GM23338 (cell line): Measurements from ENCODE around the gene FBXO11. TPM values are rescaled to one million over a fixed set of nuclear protein-coding genes. Genes with fewer than 3 reads are reported as not detected.

Experiments
- ATAC-seq: fragments of 200-7000 bp; cut with Tn5 transposase; 3 replicates; pipeline ENCODE4 v1.9.1; 2020
- DNase-seq: peaks from one replicate; pipeline ENCODE4 v3.0.0-alpha.2; 2015; ENCODE audit warnings: low spot score
- H2AFZ ChIP-seq: fragments of 200-600 bp; sonication (generic); 2 replicates; pipeline ENCODE4 v1.8.0; 2016; ENCODE audit warnings: antibody characterized with exemption, mild to moderate bottlenecking, moderate library complexity
- H3F3A ChIP-seq: fragments of 200-600 bp; sonication (generic); replicated peaks from 2 replicates; pipeline ENCODE4 v1.8.0; 2017; ENCODE audit warnings: antibody characterized with exemption, mixed run types, low read depth
- H3K27ac ChIP-seq: fragments of 200-600 bp; sonication (generic); 2 replicates; pipeline ENCODE4 v1.6.1; 2016; ENCODE audit warnings: low read depth
- H3K27me3 ChIP-seq: fragments of 200-600 bp; sonication (generic); 2 replicates; pipeline ENCODE4 v1.8.0; 2016; ENCODE audit warnings: mild to moderate bottlenecking, mixed run types, moderate library complexity; ENCODE audit not compliant: insufficient read depth
- H3K36me3 ChIP-seq: fragments of 200-600 bp; sonication (generic); 2 replicates; pipeline ENCODE4 v1.8.0; 2016; ENCODE audit warnings: mild to moderate bottlenecking; ENCODE audit not compliant: insufficient read depth
- H3K4me1 ChIP-seq: fragments of 200-600 bp; sonication (generic); 2 replicates; pipeline ENCODE4 v1.8.0; 2016; ENCODE audit warnings: mild to moderate bottlenecking, moderate library complexity; ENCODE audit not compliant: insufficient read depth
- H3K4me2 ChIP-seq: fragments of 200-600 bp; sonication (generic); 2 replicates; pipeline ENCODE4 v1.7.1; 2017; ENCODE audit warnings: mixed run types
- H3K4me3 ChIP-seq: fragments of 200-600 bp; sonication (generic); 2 replicates; pipeline ENCODE4 v1.6.1; 2016; ENCODE audit warnings: mixed run types
- H3K79me2 ChIP-seq: fragments of 200-600 bp; sonication (generic); replicated peaks from 2 replicates; pipeline ENCODE4 v1.8.0; 2017; ENCODE audit warnings: mild to moderate bottlenecking; ENCODE audit not compliant: insufficient read depth
- H3K9me2 ChIP-seq: fragments of 200-600 bp; sonication (generic); 2 replicates; pipeline ENCODE4 v1.8.0; 2017; ENCODE audit not compliant: insufficient read depth
- H4K20me1 ChIP-seq: fragments of 200-600 bp; sonication (generic); replicated peaks from 2 replicates; pipeline ENCODE4 v1.8.0; 2017; ENCODE audit warnings: mild to moderate bottlenecking; ENCODE audit not compliant: insufficient read depth
- H3K27ac Mint-ChIP-seq: 2 replicates; pipeline ENCODE4 v1.8.0; 2020; ENCODE audit warnings: inconsistent platforms, mild to moderate bottlenecking, moderate library complexity, mixed read lengths
- H3K27me3 Mint-ChIP-seq: 3 replicates; pipeline ENCODE4 v1.8.0; 2022; ENCODE audit warnings: low read depth, mild to moderate bottlenecking, moderate library complexity, mixed read lengths, inconsistent platforms; ENCODE audit not compliant: insufficient read depth, poor library complexity
- H3K36me3 Mint-ChIP-seq: 3 replicates; pipeline ENCODE4 v1.8.0; 2021; ENCODE audit warnings: low read depth, mild to moderate bottlenecking, inconsistent platforms, moderate library complexity, mixed read lengths
- H3K4me1 Mint-ChIP-seq: 3 replicates; pipeline ENCODE4 v1.8.0; 2020; ENCODE audit warnings: mild to moderate bottlenecking, inconsistent platforms, mixed read lengths
- H3K4me3 Mint-ChIP-seq: 3 replicates; pipeline ENCODE4 v1.8.0; 2021; ENCODE audit warnings: moderate library complexity, mild to moderate bottlenecking, inconsistent platforms, mixed read lengths
- H3K9me3 Mint-ChIP-seq: 3 replicates; pipeline ENCODE4 v1.8.0; 2020; ENCODE audit warnings: moderate library complexity, mild to moderate bottlenecking, inconsistent platforms, mixed read lengths
- ETS1 ChIP-seq: IDR thresholded peaks from 2 replicates; pipeline ENCODE4 v1.6.1; 2016; ENCODE audit warnings: antibody characterized with exemption
- EZH2 ChIP-seq: fragments of 200-600 bp; sonication (generic); IDR thresholded peaks from one replicate; pipeline ENCODE4 v1.8.0; 2017; ENCODE audit warnings: antibody characterized with exemption, mild to moderate bottlenecking, low read depth; ENCODE audit not compliant: unreplicated experiment
- EZH2phosphoT487 ChIP-seq: fragments of 200-600 bp; sonication (generic); IDR thresholded peaks from one replicate; pipeline ENCODE4 v1.8.1; 2018; ENCODE audit warnings: antibody characterized with exemption; ENCODE audit not compliant: unreplicated experiment
- JUNB ChIP-seq: IDR thresholded peaks from one replicate; pipeline ENCODE4 v1.6.1; 2016; ENCODE audit warnings: antibody characterized with exemption; ENCODE audit not compliant: unreplicated experiment
- NANOG ChIP-seq: IDR thresholded peaks from 2 replicates; pipeline ENCODE4 v1.6.1; 2016; ENCODE audit warnings: antibody characterized with exemption, borderline replicate concordance
- POLR2AphosphoS5 ChIP-seq: IDR thresholded peaks from 2 replicates; pipeline ENCODE4 v1.6.1; 2016; ENCODE audit warnings: antibody characterized with exemption, low read depth
- REST ChIP-seq: IDR thresholded peaks from one replicate; pipeline ENCODE4 v1.6.1; 2018; ENCODE audit warnings: antibody characterized with exemption; ENCODE audit not compliant: unreplicated experiment
- STAT1 ChIP-seq: IDR thresholded peaks from one replicate; pipeline ENCODE4 v1.6.1; 2016; ENCODE audit warnings: antibody characterized with exemption; ENCODE audit not compliant: unreplicated experiment
- ZNF462 ChIP-seq: fragments of 250-450 bp; sonication (Bioruptor Pico); IDR thresholded peaks from 2 replicates; pipeline ENCODE4 v1.5.0; 2020; ENCODE audit warnings: mild to moderate bottlenecking, moderate library complexity
- polyA plus RNA-seq: library from polyadenylated mRNA; unstranded; fragments of >200 nt; fragmentation: Nextera tagmentation; extraction: Ambion mirVana; gene quantifications from 2 replicates; pipeline ENCODE4 v1.2.1, GENCODE V29; 2016
- total RNA-seq: library from RNA; depleted of rRNA; stranded (reverse); fragments of >200 nt; shearing (Covaris generic); gene quantifications from 2 replicates; pipeline ENCODE4 v1.2.3, GENCODE V29; 2014

FBXO11 gene
- total and polyA plus RNA-seq, 2 experiments from 2014 or later, result 21.5 to 52.7 TPM

GRCh38 chr2:47771211-47771610 lies 135.1 kb downstream of the FBXO11 start:
- no peak overlapping the region for H3K4me3 ChIP-seq
- no peaks in the 10 kb centered on the region for H4K20me1 ChIP-seq
- peaks cover 5% of the 10 kb centered on the region; the same call in 1 of the 2 replicates for H3K4me1 ChIP-seq
- ATAC-seq, result no peak
- no peak overlapping the region for H3K27ac Mint-ChIP-seq
- no peaks in the 10 kb centered on the region for H3K79me2 ChIP-seq
- H3K27ac ChIP-seq, result no peak overlapping the region
- no peaks in the 10 kb centered on the region for H3K9me2 ChIP-seq
- DNase-seq, result no peak
- no peaks in the 10 kb centered on the region for H3K27me3 ChIP-seq
- H2AFZ ChIP-seq, result no peak overlapping the region
- no peak overlapping the region for H3K4me3 Mint-ChIP-seq
- H3K36me3 Mint-ChIP-seq, result peaks cover 4% of the 10 kb centered on the region; the same call in 1 of the 3 replicates
- no peaks in the 10 kb centered on the region for H3F3A ChIP-seq
- peaks cover 12% of the 10 kb centered on the region for H3K4me1 Mint-ChIP-seq
- TF ChIP-seq EZH2phosphoT487 (no peak), STAT1 (no peak), ETS1 (no peak), POLR2AphosphoS5 (no peak), ZNF462 (CRISPR knock-in tag) (no peak), REST (no peak), EZH2 (no peak), JUNB (no peak), NANOG (no peak)
- H3K27me3 Mint-ChIP-seq, result peaks cover 5% of the 10 kb centered on the region
- H3K36me3 ChIP-seq, result no peaks in the 10 kb centered on the region
- H3K4me2 ChIP-seq, result no peak overlapping the region
- peaks cover 6% of the 10 kb centered on the region; the same call in 1 of the 3 replicates for H3K9me3 Mint-ChIP-seq
